Ishikawa (cell line): ENCODE data around the gene CHST10.

Experiments
- CEBPB ChIP-seq: IDR thresholded peaks from 2 replicates; pipeline ENCODE4 v1.6.1; 2012
- CREB1 ChIP-seq: IDR thresholded peaks from 2 replicates; pipeline ENCODE4 v1.6.1; 2012; ENCODE audit warnings: low read depth
- EGR1 ChIP-seq: IDR thresholded peaks from 2 replicates; pipeline ENCODE4 v1.6.1; 2012
- EP300 ChIP-seq: IDR thresholded peaks from 2 replicates; pipeline ENCODE4 v1.6.1; 2012; ENCODE audit warnings: borderline replicate concordance
- FOXM1 ChIP-seq: IDR thresholded peaks from 2 replicates; pipeline ENCODE4 v1.6.1; 2012; ENCODE audit warnings: low read depth, borderline replicate concordance
- MAX ChIP-seq: IDR thresholded peaks from 2 replicates; pipeline ENCODE4 v1.6.1; 2012
- NFIC ChIP-seq: IDR thresholded peaks from 2 replicates; pipeline ENCODE4 v1.6.1; 2012
- RAD21 ChIP-seq: IDR thresholded peaks from 2 replicates; pipeline ENCODE4 v1.6.1; 2012; ENCODE audit warnings: low read depth
- REST ChIP-seq: IDR thresholded peaks from 2 replicates; pipeline ENCODE4 v1.6.1; 2012; ENCODE audit warnings: low read depth, mild to moderate bottlenecking
- TAF1 ChIP-seq: IDR thresholded peaks from 2 replicates; pipeline ENCODE4 v1.6.1; 2012; ENCODE audit warnings: low read depth, mild to moderate bottlenecking
- TEAD4 ChIP-seq: IDR thresholded peaks from 2 replicates; pipeline ENCODE4 v1.6.1; 2012
- USF1 ChIP-seq: IDR thresholded peaks from 2 replicates; pipeline ENCODE4 v1.6.1; 2012
- YY1 ChIP-seq: IDR thresholded peaks from 2 replicates; pipeline ENCODE4 v1.6.1; 2012; ENCODE audit warnings: low read depth
- ZBTB7A ChIP-seq: IDR thresholded peaks from 2 replicates; pipeline ENCODE4 v1.6.1; 2012; ENCODE audit warnings: low read depth

DNA sequence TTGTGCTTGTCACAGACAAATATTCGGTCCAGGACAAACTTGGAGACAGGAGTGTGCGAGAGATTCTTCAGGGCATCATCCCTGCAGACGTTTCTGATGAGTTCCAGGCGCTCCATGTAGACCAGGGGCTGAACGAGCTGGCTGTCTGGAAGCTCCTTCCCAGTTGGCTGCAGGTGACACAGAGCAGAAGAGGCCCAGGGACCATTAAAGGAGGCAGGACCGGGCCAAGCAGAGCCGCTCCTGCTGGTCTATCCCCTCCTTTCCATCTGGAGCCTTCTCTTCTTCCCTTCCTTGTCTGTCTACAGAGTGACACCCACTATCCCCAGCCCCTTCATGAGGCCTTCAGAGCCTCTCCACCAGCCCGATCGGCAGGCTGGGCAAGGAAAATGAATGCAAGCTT lies 19.5 kb downstream of the CHST10 start:
- no peak for TF ChIP-seq YY1
- no peak for TF ChIP-seq CREB1
- TF ChIP-seq CEBPB, result no peak
- no peak for TF ChIP-seq ZBTB7A
- no peak for TF ChIP-seq EGR1
- TF ChIP-seq RAD21, result no peak
- no peak for TF ChIP-seq TAF1
- TF ChIP-seq TEAD4, result no peak
- TF ChIP-seq MAX, result no peak
- no peak for TF ChIP-seq EP300
- no peak for TF ChIP-seq REST
- TF ChIP-seq FOXM1, result no peak
- TF ChIP-seq USF1, result no peak
- no peak for TF ChIP-seq NFIC
